Transverse colon (tissue), 4 donors: ENCODE measurements around the gene AIF1L. TPM values are rescaled to one million over a fixed set of nuclear protein-coding genes. Genes with fewer than 3 reads are reported as not detected.

ENCODE experiments used
- DNase-seq: peaks from one replicate; pipeline ENCODE4 v3.0.0-alpha.2; 2019
- H3K27ac ChIP-seq, 4 donors: fragments of 200-600 bp; sonication (generic); 2 replicates each; pipeline ENCODE4 v1.5.1; 2016 to 2018; ENCODE audit warnings: inconsistent platforms in 4 of 4
- H3K27me3 ChIP-seq: fragments of 200-600 bp; sonication (generic); 2 replicates; pipeline ENCODE4 v1.5.1; 2017; ENCODE audit warnings: inconsistent platforms
- H3K36me3 ChIP-seq, 4 donors: fragments of 200-600 bp; sonication (generic); 2 replicates each; pipeline ENCODE4 v1.5.1; 2017 to 2019; ENCODE audit warnings: inconsistent platforms in 4 of 4
- H3K4me1 ChIP-seq, 4 donors: fragments of 200-600 bp; sonication (generic); 2 replicates each; pipeline ENCODE4 v1.5.1; 2017 to 2020; ENCODE audit warnings: inconsistent platforms in 4 of 4
- H3K4me3 ChIP-seq, 4 donors: fragments of 200-600 bp; sonication (generic); 1 replicate in 1 of 4; 2 replicates in 3 of 4; pipeline versions ENCODE4 v1.5.1 to v1.6.1; 2017 to 2019; ENCODE audit warnings: inconsistent platforms in 4 of 4
- H3K9me3 ChIP-seq, 2 donors: fragments of 200-600 bp; sonication (generic); 2 replicates each; pipeline ENCODE4 v1.5.1; 2017 to 2019; ENCODE audit warnings: inconsistent platforms in 2 of 2
- CTCF ChIP-seq, 5 experiments: fragments of 200-600 bp in 3 of 5; fragments of 450-650 bp in 2 of 5; sonication (generic) in 3 of 5; IDR thresholded peaks; 1 replicate in 2 of 5; 2 replicates in 3 of 5; pipeline ENCODE4 v1.5.1; 2016 to 2017; ENCODE audit warnings: antibody characterized with exemption in 5 of 5, inconsistent platforms in 3 of 5, mild to moderate bottlenecking in 2 of 5, moderate library complexity in 1 of 5
- EP300 ChIP-seq: sonication (generic); formaldehyde crosslinking; IDR thresholded peaks from one replicate; pipeline ENCODE4 v1.6.1; 2017; ENCODE audit warnings: antibody characterized with exemption, low read depth
- POLR2A ChIP-seq: fragments of 450-650 bp; IDR thresholded peaks from one replicate; pipeline ENCODE4 v1.6.1; 2016; ENCODE audit warnings: antibody characterized with exemption, mild to moderate bottlenecking, moderate library complexity
- POLR2AphosphoS5 ChIP-seq, 3 donors: sonication (generic); formaldehyde crosslinking; IDR thresholded peaks; one replicate each; pipeline ENCODE4 v1.6.1; 2016; ENCODE audit warnings: antibody characterized with exemption in 3 of 3
- WGBS, 2 donors: methylation state at CpG; one replicate each; pipeline ENCODE4 v1.1.5; 2018; ENCODE audit warnings: low coverage in 1 of 2; 5-methylcytosine and 5-hydroxymethylcytosine counted together
- in situ Hi-C, 4 donors: fragments of 200-750 bp; cut with MboI; loops; one replicate each; pipeline versions ENCODE4 v1.15.0 to v1.15.1; 2017; ENCODE audit warnings: low sequenced_read_pairs in 3 of 4, low pct_ligation_motif_present in 1 of 4, low pct_unique_long_range_greater_than_20kb in 1 of 4
- intact Hi-C: fragments of 100-400 bp; cut with DNase I; formaldehyde crosslinking; loops from one replicate; pipeline ENCODE4 v1.15.1; 2023; ENCODE audit warnings: low total_unique reads
- total RNA-seq, 4 donors: library from RNA; depleted of rRNA; stranded (reverse); fragments of >200 nt; gene quantifications; one replicate each; pipeline ENCODE4 v1.1.0, GENCODE V29; 2016

The AIF1L gene
- total RNA-seq, 4 donors from 2014 or later, result 0.75 to 4.4 (median 1.7) TPM

GRCh38 chr9:131091352-131091992, 4.9 kb upstream of the AIF1L start:
- no peaks in the 10 kb centered on the region for H3K9me3 ChIP-seq

GRCh38 chr9:131092030-131092429, 4.3 kb upstream of the AIF1L start:
- WGBS, 2 donors, result 84% methylated on average over 6 of the region's 6 CpGs; no CpG with 5 or more reads in 1 of the 2 donors
- TF ChIP-seq EP300 (no peak), CTCF (IDR thresholded peaks at IDR 0.05) (no peak), POLR2AphosphoS5 (IDR thresholded peaks at IDR 0.05) (no peak), POLR2A (no peak)
- DNase-seq, result no peak
- Histone ChIP-seq H3K9me3 (no peaks in the 10 kb centered on the region), H3K36me3 (no peaks in the 10 kb centered on the region), H3K27ac (no peak overlapping the region), H3K4me1 (peaks cover 0 to 14% (median 10%) of the 10 kb centered on the region in 4 donors), H3K27me3 (peaks cover 40% of the 10 kb centered on the region), H3K4me3 (no peak overlapping the region)
- in situ Hi-C loops, result no loop called here
- intact Hi-C loops, result no loop called here

More at GRCh38 chr9:131091352-131091992, 4.9 kb upstream of the AIF1L start:
- intact Hi-C loops, result no loop called here
- peaks cover 35% of the 10 kb centered on the region for H3K27me3 ChIP-seq
- no peak for DNase-seq
- no peak overlapping the region for H3K27ac ChIP-seq
- H3K4me1 ChIP-seq, result peaks cover 0 to 8% (median 4%) of the 10 kb centered on the region in 4 donors
- WGBS, 2 donors, result 70% methylated on average over 13 of the region's 19 CpGs; no CpG with 5 or more reads in 1 of the 2 donors
- no peak overlapping the region for H3K4me3 ChIP-seq
- no peaks in the 10 kb centered on the region for H3K36me3 ChIP-seq
- no peak for TF ChIP-seq POLR2AphosphoS5 (IDR thresholded peaks at IDR 0.05)
- no peak for TF ChIP-seq POLR2A
- TF ChIP-seq CTCF (IDR thresholded peaks at IDR 0.05), result no peak
- TF ChIP-seq EP300, result no peak
- in situ Hi-C loops, result no loop called here

- in situ Hi-C loops (no loop called here), intact Hi-C loops (no loop called here)
- 74 to 93% methylated on average over 2 to 24 of the region's 24 CpGs for WGBS, 2 donors
- Histone ChIP-seq H3K27ac (no peak overlapping the region), H3K27me3 (peaks cover 48% of the 10 kb centered on the region), H3K4me1 (peaks cover 0 to 16% (median 10%) of the 10 kb centered on the region in 4 donors), H3K4me3 (no peak overlapping the region), H3K36me3 (no peaks in the 10 kb centered on the region), H3K9me3 (no peaks in the 10 kb centered on the region)
- no peak for DNase-seq
- TF ChIP-seq CTCF (IDR thresholded peaks at IDR 0.05) (no peak), EP300 (no peak), POLR2A (no peak), POLR2AphosphoS5 (IDR thresholded peaks at IDR 0.05) (no peak)
Measured at GRCh38 chr9:131092548-131093440, 3.5 kb upstream of the AIF1L start.

GRCh38 chr9:131094015-131094414, 2.3 kb upstream of the AIF1L start:
- Histone ChIP-seq H3K27me3 (peaks cover 51% of the 10 kb centered on the region), H3K27ac (no peak overlapping the region), H3K36me3 (no peaks in the 10 kb centered on the region), H3K4me1 (peaks cover 0 to 16% (median 10%) of the 10 kb centered on the region in 4 donors), H3K4me3 (no peak overlapping the region), H3K9me3 (no peaks in the 10 kb centered on the region)
- WGBS, 2 donors, result 79 to 80% methylated on average over 2 to 5 of the region's 5 CpGs
- in situ Hi-C loops, result no loop called here
- TF ChIP-seq POLR2A, result no peak
- TF ChIP-seq EP300, result no peak
- DNase-seq, result no peak
- intact Hi-C loops, result no loop called here
